Measurements from ENCODE around the gene SLC13A5.

SLC13A5 gene

DNA sequence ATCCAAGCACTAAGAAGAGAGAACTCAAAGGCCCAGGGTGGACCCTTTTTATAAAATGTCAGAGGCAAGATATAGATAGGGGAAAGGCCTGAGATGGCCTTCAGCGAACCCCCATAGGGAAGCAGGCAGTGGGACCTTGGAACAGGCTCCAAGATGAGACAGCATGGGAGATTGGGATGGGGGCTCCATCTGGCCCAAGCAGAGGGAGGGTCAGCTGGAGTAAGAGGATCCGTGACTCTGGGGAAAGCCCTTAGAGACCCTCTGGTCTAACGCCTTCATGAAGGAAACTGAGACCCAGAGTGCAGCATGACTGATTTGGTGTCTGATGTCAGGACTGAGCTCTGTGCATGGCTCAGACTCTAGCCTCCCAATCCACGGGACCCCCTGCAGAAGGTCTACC is 30.8 kb downstream of the SLC13A5 start:
- Histone ChIP-seq H3K9me3 (replicated peaks; ENCODE audit: low read length) (no peaks in the 10 kb centered on the region), H3K4me3 (ENCODE audit: low read length) (no peak overlapping the region), H3K4me2 (ENCODE audit: low read length) (no peak overlapping the region), H3K4me1 (ENCODE audit: control insufficient read depth, insufficient read depth, low read length) (no peaks in the 10 kb centered on the region), H3K36me3 (ENCODE audit: insufficient read depth, low read length) (no peaks in the 10 kb centered on the region), H3K9ac (ENCODE audit: low read depth, low read length) (no peak overlapping the region), H3K27me3 (ENCODE audit: control insufficient read depth, insufficient read depth, low read length) (peaks cover 76% of the 10 kb centered on the region)

DNA sequence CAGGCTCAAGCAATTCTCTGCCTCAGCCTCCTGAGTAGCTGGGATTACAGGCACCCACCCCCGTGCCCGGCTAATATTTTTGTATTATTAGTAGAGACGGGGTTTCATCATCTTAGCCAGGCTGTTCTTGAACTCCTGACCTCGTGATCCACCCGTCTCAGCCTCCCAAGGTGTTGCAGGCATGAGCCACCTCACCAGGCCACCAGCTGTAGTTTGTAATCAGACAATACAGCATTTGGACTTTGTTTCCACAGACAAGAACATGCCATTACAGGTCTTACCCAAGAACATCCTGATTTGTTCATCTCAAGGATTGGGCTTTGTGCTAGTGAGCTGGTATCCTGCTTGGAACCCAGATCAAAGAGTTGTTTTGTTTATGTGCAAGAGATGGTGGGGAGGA is 31.5 kb downstream of the SLC13A5 start:
- H3K4me2 ChIP-seq (ENCODE audit: low read length) = no peak overlapping the region
- no peaks in the 10 kb centered on the region for H3K36me3 ChIP-seq (ENCODE audit: insufficient read depth, low read length)
- peaks cover 79% of the 10 kb centered on the region for H3K27me3 ChIP-seq (ENCODE audit: control insufficient read depth, insufficient read depth, low read length)
- H3K4me1 ChIP-seq (ENCODE audit: control insufficient read depth, insufficient read depth, low read length) = no peaks in the 10 kb centered on the region
- H3K9ac ChIP-seq (ENCODE audit: low read depth, low read length) = no peak overlapping the region
- H3K9me3 ChIP-seq (replicated peaks; ENCODE audit: low read length) = no peaks in the 10 kb centered on the region
- H3K4me3 ChIP-seq (ENCODE audit: low read length) = no peak overlapping the region

DNA sequence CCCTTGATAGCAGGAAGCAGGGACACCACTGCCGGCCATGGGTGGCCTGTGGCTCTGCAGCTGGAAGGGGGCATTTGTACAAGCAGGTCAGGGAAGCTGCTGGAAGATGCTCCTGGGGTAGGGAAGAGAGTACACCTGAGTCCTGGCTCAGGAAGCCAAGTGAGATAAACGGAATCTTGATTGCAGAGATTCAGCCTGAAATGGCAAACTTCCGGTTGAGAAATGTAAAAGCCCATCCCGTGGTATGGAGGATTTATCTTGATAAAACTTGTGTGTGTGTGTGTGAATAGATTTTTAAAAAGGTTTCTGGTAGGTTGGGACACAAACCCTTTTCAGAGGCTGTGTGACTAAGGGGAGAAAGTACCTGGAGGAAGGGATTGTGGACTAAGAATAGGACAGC is 32.0 kb downstream of the SLC13A5 start:
- Histone ChIP-seq H3K4me3 (ENCODE audit: low read length) (no peak overlapping the region), H3K9ac (ENCODE audit: low read depth, low read length) (no peak overlapping the region), H3K4me1 (ENCODE audit: control insufficient read depth, insufficient read depth, low read length) (no peaks in the 10 kb centered on the region), H3K36me3 (ENCODE audit: insufficient read depth, low read length) (no peaks in the 10 kb centered on the region), H3K9me3 (replicated peaks; ENCODE audit: low read length) (no peaks in the 10 kb centered on the region), H3K4me2 (ENCODE audit: low read length) (no peak overlapping the region), H3K27me3 (ENCODE audit: control insufficient read depth, insufficient read depth, low read length) (peaks cover 79% of the 10 kb centered on the region)

DNA sequence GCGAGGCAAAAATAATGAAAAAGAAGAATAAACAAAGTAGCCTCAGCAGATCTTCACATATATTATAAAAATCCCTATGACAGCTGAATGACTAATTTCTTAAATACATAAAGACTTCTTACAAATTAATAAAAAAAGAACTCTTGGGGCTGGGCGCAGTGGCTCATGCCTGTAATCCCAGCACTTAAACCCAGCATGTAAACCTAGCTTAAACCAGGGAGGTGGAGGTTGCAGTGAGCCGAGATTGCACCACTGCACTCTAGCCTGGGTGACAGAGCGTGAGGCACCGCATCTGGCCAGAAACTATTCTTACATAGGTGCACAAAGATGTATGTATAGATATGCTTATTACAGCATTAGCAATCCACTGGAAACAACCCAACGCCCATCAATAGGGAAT is 33.9 kb downstream of the SLC13A5 start:
- H3K27me3 ChIP-seq (ENCODE audit: control insufficient read depth, insufficient read depth, low read length) = peaks cover 62% of the 10 kb centered on the region
- no peaks in the 10 kb centered on the region for H3K4me1 ChIP-seq (ENCODE audit: control insufficient read depth, insufficient read depth, low read length)

DNA sequence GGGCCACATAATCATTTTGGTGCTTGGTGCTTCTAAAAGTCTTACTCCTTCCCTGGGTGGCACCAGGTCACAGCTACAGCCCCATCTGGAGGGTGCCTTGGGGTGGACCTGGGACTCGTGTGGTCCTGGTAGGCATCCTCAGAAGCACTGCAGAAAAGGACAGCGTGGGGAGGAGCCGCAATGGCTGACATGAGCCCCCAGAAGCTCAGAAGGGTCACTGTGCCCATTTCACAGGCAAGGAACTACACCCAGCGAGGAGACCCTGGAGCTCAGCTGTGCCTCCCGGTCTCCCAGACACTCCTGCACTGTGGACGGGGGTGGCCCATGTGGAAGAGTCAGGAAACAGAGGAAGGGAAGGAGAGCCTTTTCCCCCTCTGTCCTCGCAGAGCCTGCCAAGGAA is 35.2 kb downstream of the SLC13A5 start:
- Histone ChIP-seq H3K27me3 (ENCODE audit: control insufficient read depth, insufficient read depth, low read length) (peaks cover 57% of the 10 kb centered on the region), H3K9me3 (replicated peaks; ENCODE audit: low read length) (no peaks in the 10 kb centered on the region), H3K36me3 (ENCODE audit: insufficient read depth, low read length) (no peaks in the 10 kb centered on the region), H3K4me3 (ENCODE audit: low read length) (no peak overlapping the region), H3K4me2 (ENCODE audit: low read length) (no peak overlapping the region), H3K4me1 (ENCODE audit: control insufficient read depth, insufficient read depth, low read length) (no peaks in the 10 kb centered on the region), H3K9ac (ENCODE audit: low read depth, low read length) (no peak overlapping the region)

More for the DNA sequence above, 33.9 kb downstream of the SLC13A5 start:
- Histone ChIP-seq H3K4me3 (ENCODE audit: low read length) (no peak overlapping the region), H3K9me3 (replicated peaks; ENCODE audit: low read length) (no peaks in the 10 kb centered on the region), H3K9ac (ENCODE audit: low read depth, low read length) (no peak overlapping the region), H3K4me2 (ENCODE audit: low read length) (no peak overlapping the region), H3K36me3 (ENCODE audit: insufficient read depth, low read length) (no peaks in the 10 kb centered on the region)

DNA sequence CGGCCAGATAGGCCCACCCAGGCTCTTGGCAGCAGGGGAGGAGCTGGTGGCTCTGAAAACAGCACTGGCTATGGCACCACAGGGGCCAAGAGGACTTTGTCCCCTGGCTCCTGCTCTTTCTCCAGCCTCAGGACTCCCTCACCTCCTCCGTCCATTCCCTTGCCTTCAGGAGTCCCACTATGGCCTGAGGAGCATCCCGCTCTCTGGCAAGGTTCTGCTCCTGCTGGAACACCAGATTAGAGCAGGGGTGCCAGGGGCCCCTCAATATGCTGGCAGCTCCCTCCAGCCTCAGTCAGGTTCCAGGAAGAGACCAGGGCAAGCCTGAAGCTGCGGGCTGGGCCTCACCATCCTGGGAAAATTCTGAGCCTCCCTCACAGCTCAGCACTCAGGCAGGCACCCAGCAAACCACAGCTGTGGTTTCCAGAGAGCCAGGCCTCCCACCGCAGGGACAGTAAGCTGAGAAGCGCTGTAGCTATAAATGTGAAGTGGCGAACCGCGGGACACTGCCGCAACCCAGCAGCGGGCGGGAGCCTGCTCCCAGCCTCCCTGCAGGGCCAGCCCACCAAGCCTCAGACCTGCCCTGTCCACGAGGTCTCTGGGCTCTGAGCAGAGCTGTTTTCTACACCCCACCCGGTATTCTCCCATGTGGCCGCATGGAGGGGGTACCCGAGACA is 35.9 kb downstream of the SLC13A5 start:
- no peaks in the 10 kb centered on the region for H3K36me3 ChIP-seq (ENCODE audit: insufficient read depth, low read length)
- no peak overlapping the region for H3K4me2 ChIP-seq (ENCODE audit: low read length)
- peaks cover 54% of the 10 kb centered on the region for H3K27me3 ChIP-seq (ENCODE audit: control insufficient read depth, insufficient read depth, low read length)
- H3K4me1 ChIP-seq (ENCODE audit: control insufficient read depth, insufficient read depth, low read length) = no peaks in the 10 kb centered on the region
- H3K4me3 ChIP-seq (ENCODE audit: low read length) = no peak overlapping the region
- no peaks in the 10 kb centered on the region for H3K9me3 ChIP-seq (replicated peaks; ENCODE audit: low read length)
- H3K9ac ChIP-seq (ENCODE audit: low read depth, low read length) = no peak overlapping the region

DNA sequence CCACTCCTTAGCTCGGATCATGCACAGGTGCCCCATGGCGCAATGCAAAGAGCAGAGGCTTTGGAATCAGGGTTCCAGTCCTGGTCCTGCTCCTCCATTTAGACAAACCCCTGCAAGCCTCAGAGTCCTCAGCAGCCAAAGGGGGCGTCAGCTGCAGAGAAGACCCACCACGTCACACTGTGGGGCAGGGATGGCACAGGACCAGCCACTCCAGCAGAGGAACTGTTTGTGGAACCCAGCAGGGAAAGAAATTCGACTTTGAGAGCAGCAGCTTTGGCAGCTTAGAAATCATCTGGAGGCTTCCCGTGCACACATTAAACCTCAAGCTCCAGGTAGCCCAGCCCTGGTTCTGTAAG is 36.4 kb downstream of the SLC13A5 start:
- Histone ChIP-seq H3K9me3 (replicated peaks; ENCODE audit: low read length) (no peaks in the 10 kb centered on the region), H3K4me2 (ENCODE audit: low read length) (no peak overlapping the region), H3K9ac (ENCODE audit: low read depth, low read length) (no peak overlapping the region), H3K4me3 (ENCODE audit: low read length) (no peak overlapping the region), H3K4me1 (ENCODE audit: control insufficient read depth, insufficient read depth, low read length) (no peaks in the 10 kb centered on the region), H3K27me3 (ENCODE audit: control insufficient read depth, insufficient read depth, low read length) (peaks cover 49% of the 10 kb centered on the region), H3K36me3 (ENCODE audit: insufficient read depth, low read length) (no peaks in the 10 kb centered on the region)

DNA sequence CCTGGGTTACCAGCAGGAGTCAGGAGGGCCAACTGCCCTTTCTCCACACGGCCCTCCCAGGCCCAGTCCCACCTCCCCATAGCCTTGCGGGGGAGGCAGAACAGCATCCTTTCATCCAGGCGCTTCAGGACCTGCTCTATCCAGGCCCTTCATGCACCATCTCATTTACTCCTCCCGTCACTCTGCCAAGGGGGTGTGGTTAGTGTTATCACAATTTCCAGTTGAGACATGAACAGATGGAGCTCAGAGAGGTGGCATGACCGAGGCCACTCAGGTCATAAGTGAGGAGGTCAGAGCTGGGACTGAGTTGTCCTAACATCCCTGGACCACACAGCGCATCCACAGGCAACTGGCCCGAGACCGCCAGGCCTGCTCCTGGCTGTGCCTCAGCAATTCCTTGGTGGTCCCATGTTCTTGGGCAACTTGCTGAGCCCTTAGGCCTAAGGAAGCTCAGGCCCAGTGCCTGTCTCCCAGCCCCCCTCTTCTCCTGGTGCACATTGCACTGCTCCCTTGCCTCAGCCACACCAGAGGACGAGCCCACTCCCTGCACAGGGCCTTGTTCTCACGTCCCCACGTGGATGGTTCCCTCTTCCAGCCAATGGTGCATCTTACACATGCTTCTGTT is 37.9 kb downstream of the SLC13A5 start:
- no peaks in the 10 kb centered on the region for H3K9me3 ChIP-seq (replicated peaks; ENCODE audit: low read length)
- H3K9ac ChIP-seq (ENCODE audit: low read depth, low read length) = no peak overlapping the region
- H3K36me3 ChIP-seq (ENCODE audit: insufficient read depth, low read length) = no peaks in the 10 kb centered on the region
- peaks cover 37% of the 10 kb centered on the region for H3K27me3 ChIP-seq (ENCODE audit: control insufficient read depth, insufficient read depth, low read length)
- no peak overlapping the region for H3K4me2 ChIP-seq (ENCODE audit: low read length)
- no peak overlapping the region for H3K4me3 ChIP-seq (ENCODE audit: low read length)
- no peaks in the 10 kb centered on the region for H3K4me1 ChIP-seq (ENCODE audit: control insufficient read depth, insufficient read depth, low read length)

DNA sequence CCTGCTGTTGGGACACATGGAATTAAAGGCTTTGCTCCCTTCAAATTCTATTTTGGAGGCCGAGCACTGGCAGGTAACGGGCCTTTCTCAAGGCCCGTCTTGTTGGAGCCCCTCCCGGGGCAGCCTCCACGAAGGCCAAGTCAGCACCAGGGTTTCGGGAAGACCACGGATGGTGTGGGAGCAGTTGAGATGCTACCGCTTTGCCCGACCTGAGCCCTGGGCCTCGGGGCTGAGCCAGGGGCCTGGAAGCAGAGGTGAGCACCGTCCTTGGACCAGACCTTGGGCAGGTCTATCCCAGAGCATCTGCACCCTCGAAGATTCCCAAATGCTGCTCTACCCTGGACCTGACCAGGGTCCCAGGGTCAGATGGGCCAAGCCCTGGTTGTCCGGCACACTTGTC is 38.6 kb downstream of the SLC13A5 start:
- no peak overlapping the region for H3K9ac ChIP-seq (ENCODE audit: low read depth, low read length)
- no peak overlapping the region for H3K4me2 ChIP-seq (ENCODE audit: low read length)
- H3K4me1 ChIP-seq (ENCODE audit: control insufficient read depth, insufficient read depth, low read length) = no peaks in the 10 kb centered on the region
- no peak overlapping the region for H3K4me3 ChIP-seq (ENCODE audit: low read length)
- H3K27me3 ChIP-seq (ENCODE audit: control insufficient read depth, insufficient read depth, low read length) = peaks cover 41% of the 10 kb centered on the region
- no peaks in the 10 kb centered on the region for H3K9me3 ChIP-seq (replicated peaks; ENCODE audit: low read length)
- no peaks in the 10 kb centered on the region for H3K36me3 ChIP-seq (ENCODE audit: insufficient read depth, low read length)

DNA sequence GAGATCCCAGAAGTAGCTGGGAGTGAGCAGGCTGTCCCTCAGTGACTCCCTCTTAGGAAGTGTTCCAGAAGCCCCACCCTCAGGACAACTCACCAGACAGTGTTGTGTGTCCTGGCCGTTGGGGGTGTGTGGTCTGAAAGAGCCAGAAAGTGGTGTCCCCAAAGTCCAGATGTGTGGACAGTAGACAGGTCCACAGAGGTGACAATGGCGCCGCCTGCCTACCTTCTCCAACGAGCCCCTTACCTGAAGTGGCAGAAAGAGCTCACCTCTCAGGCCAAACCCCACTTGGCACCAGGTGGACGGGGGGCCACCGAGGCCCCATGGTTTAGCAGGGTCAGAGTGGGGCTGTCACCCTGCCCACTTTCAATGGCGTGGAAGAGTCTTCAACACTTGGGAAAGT is 41.7 kb downstream of the SLC13A5 start:
- Histone ChIP-seq H3K36me3 (ENCODE audit: insufficient read depth, low read length) (no peaks in the 10 kb centered on the region), H3K4me3 (ENCODE audit: low read length) (no peak overlapping the region), H3K4me1 (ENCODE audit: control insufficient read depth, insufficient read depth, low read length) (no peaks in the 10 kb centered on the region), H3K4me2 (ENCODE audit: low read length) (no peak overlapping the region), H3K9me3 (replicated peaks; ENCODE audit: low read length) (no peaks in the 10 kb centered on the region), H3K27me3 (ENCODE audit: control insufficient read depth, insufficient read depth, low read length) (peaks cover 38% of the 10 kb centered on the region), H3K9ac (ENCODE audit: low read depth, low read length) (no peak overlapping the region)

DNA sequence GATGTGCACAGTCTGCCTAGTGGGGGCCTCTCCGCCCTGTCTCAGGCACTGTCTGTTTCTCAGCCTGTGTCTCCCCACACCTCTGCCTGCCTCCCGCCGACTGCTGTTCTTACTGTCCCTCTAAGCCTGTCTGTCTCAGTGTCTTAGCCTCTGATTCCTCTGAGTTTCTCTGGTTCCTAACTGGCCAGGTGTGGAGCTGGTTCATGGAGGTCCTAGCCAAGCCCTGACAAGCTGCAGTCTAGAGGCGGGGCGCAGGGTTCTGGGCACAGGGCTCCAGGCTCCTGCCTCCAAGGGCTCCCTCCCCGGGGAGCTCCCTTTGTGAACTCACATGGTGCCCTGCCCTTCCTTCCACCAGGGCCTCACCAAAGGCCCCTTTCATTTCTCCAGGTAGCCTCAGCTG is 42.2 kb downstream of the SLC13A5 start:
- Histone ChIP-seq H3K27me3 (ENCODE audit: control insufficient read depth, insufficient read depth, low read length) (peaks cover 35% of the 10 kb centered on the region), H3K4me1 (ENCODE audit: control insufficient read depth, insufficient read depth, low read length) (no peaks in the 10 kb centered on the region), H3K4me3 (ENCODE audit: low read length) (no peak overlapping the region), H3K9ac (ENCODE audit: low read depth, low read length) (no peak overlapping the region), H3K36me3 (ENCODE audit: insufficient read depth, low read length) (no peaks in the 10 kb centered on the region), H3K9me3 (replicated peaks; ENCODE audit: low read length) (no peaks in the 10 kb centered on the region), H3K4me2 (ENCODE audit: low read length) (no peak overlapping the region)

DNA sequence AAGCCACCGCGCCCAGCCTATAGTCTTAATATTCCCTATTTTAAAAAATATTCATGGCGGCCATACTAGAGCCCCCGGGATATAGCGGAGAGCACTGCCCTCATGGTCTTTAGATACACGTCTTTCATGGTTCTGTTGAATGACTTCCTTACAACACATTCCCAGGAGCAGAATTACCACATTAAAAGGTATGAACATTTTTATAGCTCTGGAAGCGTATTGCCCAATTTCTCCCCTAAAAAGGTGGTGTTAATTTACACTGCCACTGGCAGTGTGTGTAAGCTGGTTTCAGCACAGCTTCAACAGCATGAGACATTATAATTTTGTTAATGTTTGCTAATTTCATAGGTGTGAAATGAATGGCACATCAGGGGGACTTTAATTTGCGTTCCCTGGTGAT is 42.6 kb downstream of the SLC13A5 start:
- H3K9me3 ChIP-seq (replicated peaks; ENCODE audit: low read length) = no peaks in the 10 kb centered on the region
- H3K27me3 ChIP-seq (ENCODE audit: control insufficient read depth, insufficient read depth, low read length) = peaks cover 35% of the 10 kb centered on the region
- H3K9ac ChIP-seq (ENCODE audit: low read depth, low read length) = no peak overlapping the region
- H3K36me3 ChIP-seq (ENCODE audit: insufficient read depth, low read length) = no peaks in the 10 kb centered on the region
- no peaks in the 10 kb centered on the region for H3K4me1 ChIP-seq (ENCODE audit: control insufficient read depth, insufficient read depth, low read length)
- no peak overlapping the region for H3K4me2 ChIP-seq (ENCODE audit: low read length)
- no peak overlapping the region for H3K4me3 ChIP-seq (ENCODE audit: low read length)

Measured in skeletal muscle satellite cell (primary cell).